ENCODE results near the gene PRXL2B.

PRXL2B gene

DNA sequence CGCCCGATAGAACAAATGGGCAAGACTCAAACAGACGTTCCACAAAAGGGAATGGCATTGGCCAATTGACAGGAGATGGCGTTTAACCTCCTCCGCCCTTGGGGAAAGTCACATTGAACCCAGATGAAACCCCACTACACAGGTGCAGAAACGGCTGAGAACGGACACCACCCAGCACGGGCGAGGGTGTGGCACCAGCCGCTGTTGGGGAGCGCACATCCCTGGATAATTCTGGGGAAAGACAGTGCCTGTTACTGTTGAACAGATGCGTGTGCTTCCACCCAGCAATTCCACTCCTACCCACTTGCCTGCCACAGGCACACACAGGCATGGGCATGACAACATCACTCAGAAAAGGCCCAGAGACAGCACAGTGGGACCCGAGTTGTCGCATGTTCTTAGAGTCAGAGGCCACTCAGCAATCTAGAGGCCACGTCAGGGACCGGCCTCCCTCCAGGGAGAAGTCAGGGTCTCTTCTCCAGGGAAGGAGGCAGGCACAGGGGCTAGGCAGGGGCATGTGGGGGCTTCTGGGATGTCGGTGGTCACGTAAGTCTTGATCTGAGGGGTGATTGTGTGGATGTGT lies 15.2 kb downstream of the PRXL2B start:
- no peak for DNase-seq

DNA sequence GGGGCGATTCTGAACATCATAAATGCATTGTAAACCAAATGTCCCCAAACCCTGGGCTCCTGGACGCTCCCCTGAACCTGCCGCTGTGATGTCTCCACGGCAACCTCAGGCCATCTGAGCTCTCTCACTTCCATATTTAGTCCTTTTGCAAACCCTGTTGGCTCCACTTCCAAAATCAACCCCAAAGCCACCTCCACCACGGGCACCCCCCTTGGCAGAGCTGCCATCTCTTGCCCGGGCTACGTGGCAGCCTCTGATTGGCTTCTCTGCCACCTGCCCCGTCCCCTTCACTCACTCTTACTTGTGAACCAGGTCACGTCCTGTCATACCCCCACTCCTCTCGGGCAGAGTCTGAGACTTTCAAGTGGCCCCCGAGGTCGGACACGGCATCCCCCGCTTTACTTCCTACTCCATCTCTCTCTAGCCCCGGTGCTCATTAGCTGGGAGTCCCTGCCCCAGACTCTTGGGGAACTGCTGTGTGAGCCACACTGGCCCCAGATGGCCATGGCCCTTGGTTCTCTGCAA lies 15.8 kb downstream of the PRXL2B start:
- DNase-seq: no peak

DNA sequence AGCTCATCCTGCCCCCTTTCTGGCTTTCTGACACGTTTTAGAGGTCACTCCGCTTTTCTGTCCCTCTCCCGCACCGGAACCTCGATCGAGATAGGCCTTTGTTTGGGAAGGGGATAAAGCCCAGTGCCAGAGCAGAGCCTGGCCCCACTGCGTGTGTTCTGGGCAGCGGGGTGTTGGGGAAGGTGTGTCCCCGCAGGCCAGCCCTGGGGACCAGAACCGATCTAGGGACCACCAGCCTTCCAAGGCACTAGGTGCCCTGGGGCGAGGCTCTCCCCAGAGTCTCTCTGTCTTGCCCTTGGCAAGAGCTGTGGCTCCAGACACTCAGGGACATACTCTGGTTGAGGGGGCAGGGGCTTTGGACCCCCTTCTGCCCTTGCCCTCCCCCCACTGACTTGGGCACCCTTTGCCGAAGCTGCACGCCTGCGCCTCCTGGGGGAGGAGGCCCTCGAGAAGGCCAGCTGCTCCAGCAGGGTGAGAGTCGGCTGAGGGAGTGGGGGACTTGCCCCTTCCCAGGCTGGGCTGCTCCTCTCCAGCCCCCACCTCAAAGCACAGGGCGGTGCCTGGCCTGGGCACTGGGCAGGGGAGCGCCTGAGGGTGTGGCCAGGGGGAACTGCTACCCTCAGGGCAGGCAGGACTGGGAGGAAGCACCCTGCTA lies 16.4 kb downstream of the PRXL2B start:
- DNase-seq: no peak

DNA sequence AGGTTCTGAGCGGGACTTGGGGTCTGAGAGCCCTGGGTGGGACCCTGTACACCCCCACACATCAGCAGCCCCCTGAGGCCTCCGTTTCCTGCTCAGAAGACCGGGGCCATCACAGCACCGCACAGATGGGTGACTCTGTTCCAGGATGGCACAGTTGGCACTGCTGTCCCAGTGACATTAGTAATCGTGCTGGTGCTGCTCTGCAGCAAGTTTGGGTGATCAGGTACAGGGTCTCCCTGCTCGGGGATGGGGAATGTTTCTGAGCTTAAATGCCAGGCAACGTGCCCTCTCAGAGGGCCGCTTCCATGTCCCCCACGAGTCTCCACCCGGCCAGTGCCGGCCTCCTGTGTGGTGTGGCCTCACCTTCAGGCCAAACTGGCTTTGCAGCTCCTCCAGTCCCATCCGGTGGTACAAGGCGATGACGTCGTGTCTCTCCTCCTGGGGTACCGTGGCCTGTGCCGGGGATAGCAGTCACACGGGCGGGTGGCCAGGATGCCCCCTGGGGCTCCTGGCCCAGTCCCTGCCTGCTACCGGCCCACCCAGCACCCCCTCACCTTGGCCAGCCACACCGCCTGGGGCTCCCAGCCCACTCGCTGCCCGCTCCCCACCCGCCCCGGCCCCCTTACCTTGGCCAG lies 17.1 kb downstream of the PRXL2B start:
- DNase-seq: no peak

DNA sequence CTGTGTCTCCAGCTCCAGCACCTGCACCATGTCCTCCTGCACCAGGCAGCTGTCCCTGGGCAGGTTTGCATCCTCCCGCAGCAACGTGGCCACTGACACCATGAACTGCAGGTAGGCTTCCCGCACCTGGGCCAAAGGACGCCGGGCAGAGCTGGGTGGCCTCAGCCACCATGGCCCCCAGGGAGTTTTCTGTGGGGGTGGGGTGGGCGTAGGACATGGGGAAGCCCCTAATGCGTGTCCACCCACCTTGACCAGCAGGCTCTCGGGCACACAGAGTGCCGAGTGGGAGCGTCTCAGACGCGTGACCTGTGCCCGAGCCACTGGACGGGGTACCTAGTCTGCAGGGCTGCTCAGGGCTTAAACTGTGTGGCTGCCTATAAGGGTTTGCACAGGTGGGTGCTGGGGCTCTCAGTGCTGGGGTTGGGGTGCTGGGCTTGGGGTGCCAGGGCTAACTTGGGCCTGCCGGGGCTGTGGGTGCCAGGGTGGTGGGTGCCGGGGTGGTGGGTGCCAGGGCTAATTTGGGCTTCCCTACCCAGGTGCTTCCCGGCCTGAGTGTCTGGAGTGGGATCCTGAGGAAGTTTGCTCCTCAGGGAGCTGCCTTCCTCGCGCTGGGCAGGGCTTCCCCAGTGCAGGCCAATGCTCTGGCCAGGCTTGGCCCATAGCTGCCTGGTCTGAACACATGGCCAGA lies 17.7 kb downstream of the PRXL2B start:
- DNase-seq: no peak

DNA sequence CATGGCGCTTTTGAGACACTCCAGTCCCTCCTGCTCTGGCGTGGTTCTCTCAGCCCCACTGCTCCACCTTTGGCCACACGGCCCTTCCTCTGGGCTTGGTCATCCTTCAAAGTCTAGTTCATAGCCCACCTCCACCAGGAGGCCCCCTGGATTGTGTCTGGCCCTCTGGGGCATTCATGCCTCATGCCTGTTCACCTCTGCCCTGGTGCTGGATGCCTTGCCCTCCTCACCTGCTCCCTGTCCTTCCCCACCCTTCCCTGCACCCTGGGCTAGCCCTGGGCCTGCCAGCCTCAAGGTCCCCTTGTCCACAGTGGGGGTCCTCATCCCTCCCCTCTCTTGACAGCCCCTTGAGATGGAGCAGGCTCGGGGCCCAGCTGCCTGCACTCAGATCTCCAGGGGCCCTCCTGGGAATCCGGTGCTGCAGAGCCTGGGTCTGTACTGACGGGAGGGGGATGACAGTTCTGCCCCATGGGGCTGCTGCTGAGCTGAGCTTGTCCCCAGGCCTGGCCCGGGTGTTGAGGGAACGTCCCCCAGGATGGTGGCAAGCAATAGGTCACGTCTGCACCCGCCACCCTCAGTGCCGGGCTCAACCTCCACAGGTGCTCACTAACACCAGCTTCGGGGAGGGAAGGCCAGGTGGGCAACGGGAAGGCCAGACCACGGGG lies 18.4 kb downstream of the PRXL2B start:
- DNase-seq: no peak

DNA sequence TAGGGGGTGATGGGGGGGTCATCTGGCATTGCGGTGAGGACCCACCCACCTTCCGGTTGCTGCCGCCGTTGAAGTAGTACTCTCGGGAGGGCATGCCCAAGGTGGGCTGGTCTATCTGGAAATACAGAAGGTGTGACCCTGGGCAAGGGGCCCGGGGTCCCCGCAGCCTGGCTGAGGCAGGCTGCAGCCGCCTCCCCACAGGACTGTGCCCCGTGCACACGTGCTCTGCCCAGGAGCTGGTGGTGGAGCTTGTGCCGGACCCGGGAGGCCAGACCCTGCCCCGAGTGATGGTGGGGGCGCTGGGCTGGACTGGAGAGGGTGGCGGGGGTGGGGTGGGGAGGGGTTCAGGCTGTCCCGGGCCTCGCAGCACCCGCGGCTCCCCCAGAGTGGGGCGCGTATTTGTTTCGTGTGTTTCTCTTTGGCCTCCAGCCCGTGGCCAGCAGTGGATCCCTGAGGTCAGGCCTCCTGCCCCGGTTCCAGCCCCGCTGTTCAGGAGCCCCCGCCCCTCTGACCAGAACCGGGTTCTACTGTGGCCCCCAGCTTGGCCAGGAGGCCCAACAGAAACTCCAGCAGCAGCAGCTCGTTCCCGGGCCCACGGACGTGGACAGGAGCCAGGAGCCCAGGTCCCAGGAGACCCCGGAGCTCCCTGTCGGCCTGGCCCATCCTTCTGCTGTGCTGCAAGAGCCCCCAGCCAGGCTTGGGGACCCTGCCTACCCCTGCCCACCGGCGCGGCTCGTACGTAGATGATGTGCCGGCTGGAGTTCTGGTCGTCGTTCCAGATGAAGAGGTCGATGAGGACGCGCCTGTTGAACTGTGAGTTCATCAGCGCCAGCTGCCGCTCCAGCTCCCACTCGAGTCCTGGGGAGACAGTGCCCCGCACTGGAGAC lies 19.2 kb downstream of the PRXL2B start:
- no peak for DNase-seq

DNA sequence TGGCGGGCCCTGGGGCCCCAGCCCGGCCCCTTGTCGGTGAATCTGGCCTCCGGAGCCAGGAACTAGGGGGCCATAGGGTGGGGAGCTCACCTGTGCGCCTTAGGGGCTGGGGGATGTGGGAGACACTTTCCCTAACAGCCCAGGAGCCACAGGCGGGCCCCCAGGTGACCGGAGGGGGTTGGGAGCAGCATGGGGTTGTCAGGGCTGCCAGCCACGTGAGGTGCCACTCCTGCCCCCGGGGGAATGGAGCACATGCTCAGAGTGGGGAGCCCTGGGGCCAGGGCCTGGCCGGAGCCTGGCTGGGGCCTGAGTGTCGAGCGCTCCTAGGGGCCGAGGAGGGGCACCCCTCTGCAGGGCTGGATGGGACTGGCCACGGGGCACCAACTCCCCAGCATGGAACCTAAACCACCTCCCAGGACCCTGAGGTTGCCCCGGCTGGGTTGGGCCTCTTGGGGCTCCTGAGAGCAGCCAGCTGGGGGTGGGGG lies 19.9 kb downstream of the PRXL2B start:
- no peak for DNase-seq

DNA sequence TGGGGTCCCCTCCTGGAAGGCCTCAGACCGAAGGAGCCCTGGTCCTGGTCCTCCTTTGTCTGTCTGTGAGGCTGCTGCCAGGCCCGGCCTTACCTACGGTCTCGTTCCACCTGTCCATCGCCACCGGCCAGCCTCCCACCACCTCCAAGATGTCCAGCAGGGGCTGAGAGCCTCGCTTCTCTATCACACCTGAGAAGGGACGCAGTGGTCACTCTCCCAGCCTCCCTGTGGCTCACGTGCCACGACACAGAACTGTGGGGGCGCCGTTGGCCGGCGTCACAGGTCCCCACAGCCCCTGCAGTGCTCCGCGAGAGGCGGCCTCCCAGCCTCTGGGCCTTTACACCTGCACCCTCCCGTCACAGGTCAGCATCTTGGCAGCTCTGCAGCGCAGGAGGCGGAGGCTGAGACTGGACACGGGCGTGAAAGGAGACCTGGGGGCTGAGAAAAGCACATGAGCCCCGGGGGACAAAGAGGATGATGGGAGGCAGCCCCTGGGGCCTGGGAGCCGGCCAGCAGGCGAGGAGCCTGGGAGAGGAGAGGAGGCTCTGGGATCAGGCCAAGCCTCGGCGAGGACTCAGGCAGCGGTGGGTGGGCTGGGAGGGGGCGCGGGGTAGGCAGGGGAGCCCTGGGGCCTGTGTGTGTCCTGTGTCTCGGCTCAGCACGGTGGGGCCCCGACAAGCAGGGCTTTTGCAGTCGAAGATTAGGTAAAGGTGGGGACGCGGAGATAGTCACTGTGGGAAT lies 20.5 kb downstream of the PRXL2B start:
- no peak for DNase-seq

DNA sequence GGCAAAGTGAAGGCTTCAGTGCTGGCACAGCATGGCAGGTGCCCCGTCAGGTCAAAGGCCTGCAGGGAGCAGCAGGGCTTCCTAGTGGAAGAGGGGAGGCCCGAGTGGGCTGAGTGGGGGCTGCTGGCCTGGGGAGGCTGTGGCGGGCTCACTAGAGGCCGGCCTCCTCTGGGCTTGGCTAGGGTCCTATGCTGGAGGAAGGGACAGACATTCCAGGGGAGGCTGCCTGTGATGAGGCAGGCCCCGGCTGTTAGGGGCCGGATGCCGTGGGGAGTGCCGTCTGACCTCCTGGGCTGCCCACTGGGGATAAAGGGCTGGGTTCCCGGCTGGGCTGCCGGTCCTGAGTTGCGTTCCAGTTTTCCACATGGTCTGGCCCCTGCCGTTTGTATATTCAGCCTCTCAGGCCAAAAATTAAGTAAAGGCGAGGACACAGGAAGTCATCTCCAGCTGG lies 21.1 kb downstream of the PRXL2B start:
- DNase-seq: no peak

DNA sequence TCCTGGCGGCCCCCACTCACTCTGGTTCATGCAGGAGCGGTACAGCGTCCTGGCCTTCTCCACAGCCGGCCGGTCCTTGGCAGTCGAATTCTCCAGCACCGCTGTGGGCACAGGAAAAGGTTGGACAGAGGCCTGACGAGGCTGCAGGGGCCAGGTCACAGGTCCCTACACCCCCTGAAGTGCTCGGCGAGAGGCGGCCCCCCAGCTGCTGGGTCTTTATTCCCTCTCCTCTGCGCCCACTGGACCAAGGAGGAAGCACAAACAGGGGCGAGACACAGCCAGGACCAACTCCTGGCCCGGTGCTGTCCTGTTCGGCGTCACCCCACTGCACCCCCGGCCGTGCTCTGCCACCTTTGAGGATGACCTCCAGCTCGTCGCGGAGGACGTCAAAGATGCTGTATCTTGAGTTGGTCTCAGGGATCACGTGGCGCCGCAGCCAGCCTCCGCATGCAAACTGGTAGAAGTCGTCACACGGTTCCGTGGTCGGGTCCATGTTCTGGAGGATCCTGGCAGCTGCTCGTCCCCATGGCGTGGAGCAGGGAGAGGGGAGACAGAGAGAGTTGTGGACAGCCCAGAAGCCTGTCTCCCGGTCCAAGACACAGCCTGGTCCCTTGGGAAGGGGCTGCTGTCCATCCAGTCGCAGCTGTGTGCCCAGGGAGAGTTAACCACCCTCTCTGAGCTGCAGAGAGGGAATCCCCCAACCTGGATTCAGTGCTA lies 22.9 kb downstream of the PRXL2B start:
- DNase-seq: no peak

DNA sequence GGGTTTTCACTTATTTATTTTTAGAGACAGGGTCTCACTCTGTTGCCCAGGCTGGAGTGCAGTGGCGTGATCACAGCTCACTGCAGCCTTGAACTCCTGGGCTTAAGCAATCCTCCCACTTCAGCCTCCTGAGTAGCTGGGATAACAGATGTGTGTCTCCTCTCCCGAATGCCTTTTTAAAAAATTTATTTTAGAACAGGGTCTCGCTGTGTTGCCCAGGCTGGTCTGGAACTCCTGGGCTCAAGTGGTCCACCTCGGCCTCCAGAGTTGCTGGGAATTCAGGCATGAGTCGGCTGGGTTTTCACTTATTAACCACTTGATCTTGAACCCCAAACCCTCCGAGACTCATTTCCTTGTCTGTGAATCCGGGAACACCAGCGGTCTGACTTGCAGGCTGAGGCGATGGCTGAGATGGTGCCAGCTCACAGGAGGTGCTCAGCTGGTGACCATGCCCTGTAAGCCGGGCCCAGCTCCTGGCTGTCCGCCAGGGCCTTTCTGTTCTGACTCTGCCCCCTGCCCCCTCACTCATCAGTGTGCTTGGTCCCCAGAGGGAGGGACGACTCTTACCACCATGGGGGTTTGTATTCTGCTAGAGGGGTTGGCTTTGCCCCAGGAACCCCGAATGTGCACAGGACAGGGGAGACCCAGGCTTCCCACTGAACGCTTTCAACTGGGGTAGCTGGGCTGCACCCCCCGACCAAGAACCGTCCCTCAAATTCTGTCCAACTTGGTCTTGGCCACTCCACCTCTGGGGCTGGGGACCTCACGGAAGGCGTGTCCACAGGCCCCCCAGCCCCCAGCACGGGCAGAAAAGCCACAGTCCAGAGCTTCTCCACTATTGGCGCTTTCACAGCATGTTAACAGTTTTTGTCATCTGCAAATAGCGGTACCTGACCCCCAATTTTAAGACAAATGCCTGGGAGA lies 23.7 kb downstream of the PRXL2B start:
- no peak for DNase-seq

DNA sequence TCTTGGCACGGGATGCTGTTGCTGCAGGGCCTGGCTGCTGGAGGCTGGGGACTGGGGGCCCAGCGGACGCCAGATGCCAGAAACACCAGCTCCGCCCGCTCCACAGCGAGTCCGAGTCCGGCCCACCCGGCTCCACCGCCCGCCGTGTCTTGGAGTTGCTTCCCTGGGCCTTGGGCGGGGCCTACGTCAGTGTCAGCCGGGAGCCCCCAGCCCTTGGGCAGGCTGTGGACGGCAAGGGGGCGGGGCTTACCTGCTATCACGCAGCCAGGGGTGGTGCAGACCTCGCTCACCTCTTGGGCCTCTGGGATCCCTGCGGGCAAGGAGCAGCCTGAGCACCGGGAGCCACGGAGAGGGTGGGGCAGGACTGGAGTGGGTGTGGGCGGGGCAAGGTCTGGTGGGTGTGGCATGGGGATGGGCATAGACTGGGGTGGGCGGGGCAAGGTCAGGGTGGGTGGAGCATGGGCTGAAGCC lies 24.5 kb downstream of the PRXL2B start:
- peak; percentile 64 for DNase-seq

DNA sequence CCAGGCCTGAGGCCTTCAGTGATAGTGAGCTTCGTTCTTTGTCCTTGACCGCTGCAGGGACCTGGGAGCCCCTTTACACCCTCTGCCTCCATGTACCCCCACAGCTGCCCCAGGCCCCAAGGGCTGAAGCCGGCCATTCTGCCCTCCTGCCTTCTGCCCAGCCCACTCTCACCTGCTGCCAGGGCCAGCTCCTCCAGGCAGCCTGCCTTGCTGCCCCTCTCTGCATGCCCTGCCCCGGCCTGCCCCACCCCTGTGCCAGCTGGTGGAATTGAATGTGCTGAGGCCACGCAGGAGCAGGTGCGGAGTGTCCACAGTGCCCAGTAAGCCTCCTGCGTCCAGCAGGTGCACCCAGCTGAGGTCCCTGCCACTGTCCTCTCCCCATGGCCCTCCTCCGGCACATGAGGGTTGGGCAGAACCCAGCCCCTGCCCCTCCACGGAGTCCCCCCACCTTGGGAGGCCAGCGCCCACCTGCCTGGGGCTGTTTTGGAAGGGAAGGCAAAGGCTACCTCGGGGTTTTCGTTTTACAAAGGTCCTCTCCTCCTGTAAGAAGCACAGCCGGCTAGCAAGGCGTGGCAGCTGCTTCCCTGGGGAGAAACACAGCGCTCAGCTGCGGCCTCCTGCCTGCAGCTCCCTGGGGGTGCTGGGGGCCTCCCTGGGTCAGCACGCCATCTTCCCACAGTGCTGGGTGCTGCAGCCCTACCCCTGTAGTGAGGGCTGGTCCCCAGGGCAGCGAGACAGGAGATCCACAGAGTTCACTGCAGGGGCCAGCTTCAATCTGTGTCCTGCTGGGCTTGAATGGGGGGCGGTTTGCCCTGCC lies 25.3 kb downstream of the PRXL2B start:
- DNase-seq: no peak

DNA sequence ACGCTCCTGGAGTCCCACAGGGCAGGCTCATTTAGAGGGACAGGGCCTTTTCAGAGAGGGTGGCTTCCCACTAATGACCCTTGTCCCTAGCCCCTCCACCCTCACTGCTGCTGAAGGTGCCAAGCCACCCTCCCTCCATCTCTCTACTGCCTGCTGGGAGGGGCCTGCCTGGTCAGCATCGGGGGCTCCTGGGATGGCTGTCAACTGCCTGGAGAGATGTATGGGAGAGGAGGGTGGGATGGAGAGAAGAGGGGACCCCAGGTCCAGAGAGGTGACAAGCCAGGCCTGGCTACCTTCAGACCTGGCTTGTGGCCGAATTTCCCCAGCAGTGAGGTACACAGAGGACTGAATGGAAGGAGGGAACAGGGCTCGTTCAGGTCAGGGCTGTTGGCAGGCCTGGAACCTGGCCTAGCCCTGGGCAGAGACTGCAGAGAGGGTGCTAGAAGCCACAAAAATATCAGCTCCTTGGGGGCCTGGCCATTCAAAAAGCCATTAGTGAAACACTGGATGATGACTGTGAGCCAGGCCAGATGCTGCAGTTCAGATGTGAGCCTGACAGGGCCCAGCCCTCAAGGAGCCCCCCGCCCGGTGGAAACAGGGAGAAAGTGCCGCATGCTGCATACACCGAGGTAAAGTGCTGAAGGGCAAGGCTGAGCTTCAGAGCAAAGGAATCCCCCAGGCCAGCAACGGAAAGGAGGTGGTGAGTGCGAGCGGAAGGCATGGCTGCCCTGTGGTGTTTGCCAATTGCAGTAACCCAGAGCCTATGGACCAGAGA lies 26.2 kb downstream of the PRXL2B start:
- DNase-seq: no peak

DNA sequence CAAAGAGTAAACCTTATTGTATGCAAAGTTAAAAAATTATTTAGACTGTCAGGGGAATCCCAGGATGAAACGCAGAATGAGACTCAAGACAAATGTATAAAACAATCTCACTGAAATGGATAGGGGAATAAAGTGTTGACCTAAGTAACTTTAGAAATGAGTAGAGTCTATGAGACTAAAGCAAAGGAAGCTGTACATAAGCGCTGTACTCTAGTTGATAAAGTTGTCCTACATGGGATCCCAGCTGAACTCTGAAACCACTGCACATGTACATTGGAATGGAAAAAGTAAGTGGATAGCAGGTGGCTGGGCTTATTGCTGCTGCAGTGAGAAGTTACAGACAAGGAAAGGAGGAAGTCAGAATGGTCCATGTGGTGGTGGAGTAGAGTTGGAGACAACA lies 27.6 kb downstream of the PRXL2B start:
- DNase-seq: no peak

DNA sequence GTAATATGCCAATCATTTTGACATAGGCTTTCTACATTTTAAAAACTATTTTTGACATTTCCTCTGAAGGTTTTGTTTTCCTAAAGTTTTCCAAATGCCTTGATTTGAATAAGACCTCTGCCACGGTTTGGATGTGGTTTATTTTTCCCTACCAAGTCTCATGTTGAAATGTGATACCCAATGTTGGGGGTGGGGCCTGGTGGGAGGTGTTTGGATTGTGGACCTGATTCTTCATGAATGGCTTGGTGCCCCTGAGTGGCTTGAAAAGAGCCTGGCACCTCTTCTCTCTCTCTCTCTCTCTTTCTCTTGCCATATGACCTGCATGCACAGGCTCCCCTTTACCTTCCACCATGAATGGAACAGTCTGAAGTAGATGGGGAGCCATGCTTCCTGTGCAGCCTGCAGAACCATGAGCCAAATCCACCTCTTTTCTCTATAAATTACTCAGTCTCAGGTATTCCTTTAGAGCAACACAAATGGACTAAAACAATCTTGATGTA lies 31.4 kb downstream of the PRXL2B start:
- no peak for DNase-seq
